ENCODE results near the gene PABPN1L.

DNA sequence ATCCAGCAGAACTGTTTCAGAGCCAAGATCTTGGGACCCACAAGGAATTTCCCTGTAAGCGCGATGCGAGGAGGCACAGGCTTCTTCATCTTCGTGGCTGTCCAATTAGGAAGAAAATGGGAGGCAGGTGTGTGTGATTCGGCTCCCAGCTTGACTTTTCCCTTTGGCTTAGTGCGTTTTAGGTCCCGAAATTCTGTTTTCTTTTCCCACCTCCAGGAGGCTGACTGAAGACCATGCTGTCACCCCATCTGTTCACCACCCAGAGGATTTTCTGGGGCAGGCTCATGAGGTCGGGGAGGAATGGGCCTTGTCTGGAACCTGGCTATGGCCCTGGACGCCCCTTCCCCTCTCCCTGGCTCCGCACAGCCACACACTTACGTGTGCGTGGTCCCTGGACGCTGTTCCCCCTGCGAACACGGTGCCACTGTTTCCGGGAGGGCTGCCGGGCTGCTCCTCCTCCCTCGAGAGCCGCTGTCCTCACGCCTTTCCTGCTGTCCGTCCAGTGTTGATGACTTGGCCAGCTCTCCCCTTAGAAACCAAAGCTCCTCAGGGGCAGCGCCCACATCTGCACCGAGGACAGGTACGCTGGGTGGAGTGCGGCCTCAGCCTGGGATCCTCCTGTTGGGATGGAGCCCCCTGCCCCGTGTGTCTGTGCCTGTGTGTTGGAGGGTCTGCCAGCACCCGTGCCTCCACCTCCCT is 2.7 kb upstream of the PABPN1L start:
- TF ChIP-seq, protein P1, sequence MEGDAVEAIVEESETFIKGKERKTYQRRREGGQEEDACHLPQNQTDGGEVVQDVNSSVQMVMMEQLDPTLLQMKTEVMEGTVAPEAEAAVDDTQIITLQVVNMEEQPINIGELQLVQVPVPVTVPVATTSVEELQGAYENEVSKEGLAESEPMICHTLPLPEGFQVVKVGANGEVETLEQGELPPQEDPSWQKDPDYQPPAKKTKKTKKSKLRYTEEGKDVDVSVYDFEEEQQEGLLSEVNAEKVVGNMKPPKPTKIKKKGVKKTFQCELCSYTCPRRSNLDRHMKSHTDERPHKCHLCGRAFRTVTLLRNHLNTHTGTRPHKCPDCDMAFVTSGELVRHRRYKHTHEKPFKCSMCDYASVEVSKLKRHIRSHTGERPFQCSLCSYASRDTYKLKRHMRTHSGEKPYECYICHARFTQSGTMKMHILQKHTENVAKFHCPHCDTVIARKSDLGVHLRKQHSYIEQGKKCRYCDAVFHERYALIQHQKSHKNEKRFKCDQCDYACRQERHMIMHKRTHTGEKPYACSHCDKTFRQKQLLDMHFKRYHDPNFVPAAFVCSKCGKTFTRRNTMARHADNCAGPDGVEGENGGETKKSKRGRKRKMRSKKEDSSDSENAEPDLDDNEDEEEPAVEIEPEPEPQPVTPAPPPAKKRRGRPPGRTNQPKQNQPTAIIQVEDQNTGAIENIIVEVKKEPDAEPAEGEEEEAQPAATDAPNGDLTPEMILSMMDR (IDR thresholded peaks at IDR 0.05), result no peak
- no peak for TF ChIP-seq POLR2A (IDR thresholded peaks at IDR 0.05)
- no peak for TF ChIP-seq POLR2AphosphoS5 (IDR thresholded peaks at IDR 0.05; ENCODE audit: insufficient read depth in 1 of 2, low read depth in 1 of 2)

Measured in vagina (tissue), 2 donors.